K562 (cell line): ENCODE measurements around the gene FILIP1. TPM values are rescaled to one million over a fixed set of nuclear protein-coding genes. Genes with fewer than 3 reads are reported as not detected.

Experiments
- CC2D1A ChIP-seq: fragments of 450-650 bp; IDR thresholded peaks from 2 replicates; pipeline ENCODE4 v1.6.1; 2017; ENCODE audit warnings: mild to moderate bottlenecking
- CEBPG ChIP-seq, 3 experiments: fragments of 200-800 bp in 1 of 3; sonication (Bioruptor generic) in 1 of 3; sonication (generic) in 1 of 3; formaldehyde crosslinking in 1 of 3; IDR thresholded peaks in 2 of 3; conservative IDR thresholded peaks in 1 of 3; 2 replicates each; pipeline versions ENCODE4 v1.6.1 to v1.8.0; 2016 to 2022; ENCODE audit warnings: missing compliant biosample characterization in 2 of 3, missing genetic modification characterization in 2 of 3, mild to moderate bottlenecking in 1 of 3, missing genetic modification reagents in 1 of 3
- CSDE1 ChIP-seq, 2 experiments: fragments of 450-650 bp; IDR thresholded peaks; 2 replicates each; pipeline ENCODE4 v1.6.1; 2016; ENCODE audit warnings: mild to moderate bottlenecking in 1 of 2
- EGR1 ChIP-seq: fragments of 450-650 bp; conservative IDR thresholded peaks from 2 replicates; pipeline ENCODE4 v1.6.1; 2017; ENCODE audit warnings: mild to moderate bottlenecking
- FOXJ2 ChIP-seq: fragments of 200-800 bp; sonication (Bioruptor generic); IDR thresholded peaks from 2 replicates; pipeline ENCODE4 v1.6.1; 2016; ENCODE audit warnings: missing genetic modification characterization, missing compliant biosample characterization
- HNRNPH1 ChIP-seq: fragments of 200-400 bp; formaldehyde crosslinking; optimal IDR thresholded peaks from 2 replicates; pipeline ENCODE3; 2017; ENCODE audit warnings: low read depth, mild to moderate bottlenecking, low read length, moderate library complexity
- KDM5B ChIP-seq: fragments of 200-600 bp; sonication (generic); IDR thresholded peaks from 2 replicates; pipeline ENCODE4 v1.6.1; 2012; ENCODE audit warnings: low read depth, mild to moderate bottlenecking, moderate library complexity, low read length, control low read depth, inconsistent platforms; ENCODE audit not compliant: insufficient replicate concordance
- LCOR ChIP-seq: sonication (generic); formaldehyde crosslinking; IDR thresholded peaks from 2 replicates; pipeline ENCODE4 v1.8.0; 2022; ENCODE audit warnings: mild to moderate bottlenecking, missing genetic modification reagents
- NR2C2 ChIP-seq, 2 experiments: fragments of 200-800 bp in 1 of 2; sonication (Bioruptor generic) in 1 of 2; sonication (generic) in 1 of 2; formaldehyde crosslinking in 1 of 2; IDR thresholded peaks; 2 replicates each; pipeline versions ENCODE4 v1.6.1 to v1.8.0; 2016 to 2022; ENCODE audit warnings: mild to moderate bottlenecking in 1 of 2, missing compliant biosample characterization in 1 of 2, missing genetic modification characterization in 1 of 2, missing genetic modification reagents in 1 of 2
- RBFOX2 ChIP-seq: fragments of 200-400 bp; formaldehyde crosslinking; IDR thresholded peaks from 2 replicates; pipeline ENCODE4 v1.6.1; 2017; ENCODE audit warnings: low read depth, mild to moderate bottlenecking, low read length, moderate library complexity
- RCOR1 ChIP-seq, 2 experiments: IDR thresholded peaks; 2 replicates each; pipeline ENCODE4 v1.6.1; 2012; ENCODE audit warnings: low read depth in 2 of 2, low read length in 2 of 2, borderline replicate concordance in 1 of 2, improper control_type of control experiment in 1 of 2
- SAFB2 ChIP-seq: fragments of 200-400 bp; formaldehyde crosslinking; IDR thresholded peaks from 2 replicates; pipeline ENCODE4 v1.6.1; 2018; ENCODE audit warnings: borderline replicate concordance, low read length, low read depth, moderate library complexity; ENCODE audit not compliant: severe bottlenecking
- SP2 ChIP-seq: IDR thresholded peaks from 2 replicates; pipeline ENCODE4 v1.6.1; 2011; ENCODE audit warnings: mild to moderate bottlenecking, low read depth, low read length, moderate library complexity; ENCODE audit not compliant: poor library complexity, severe bottlenecking; ENCODE audit errors: extremely low read depth
- SREBF2 ChIP-seq: sonication (generic); formaldehyde crosslinking; IDR thresholded peaks from 2 replicates; pipeline ENCODE4 v1.4.0; 2020; ENCODE audit warnings: mild to moderate bottlenecking, missing genetic modification reagents
- TAF1 ChIP-seq: IDR thresholded peaks from 2 replicates; pipeline ENCODE4 v1.6.1; 2011; ENCODE audit warnings: mild to moderate bottlenecking, low read length, moderate library complexity; ENCODE audit not compliant: insufficient read depth, control insufficient read depth, severe bottlenecking; ENCODE audit errors: extremely low read depth
- THRAP3 ChIP-seq: fragments of 450-650 bp; IDR thresholded peaks from 2 replicates; pipeline ENCODE4 v1.6.1; 2016; ENCODE audit warnings: mild to moderate bottlenecking, inconsistent platforms, borderline replicate concordance
- TOE1 ChIP-seq, 2 experiments: fragments of 450-650 bp in 1 of 2; sonication (generic) in 1 of 2; formaldehyde crosslinking in 1 of 2; IDR thresholded peaks; 2 replicates each; pipeline versions ENCODE4 v1.7.1 to v1.8.0; 2016 to 2022; ENCODE audit warnings: borderline replicate concordance in 2 of 2, mild to moderate bottlenecking in 2 of 2, antibody characterized with exemption in 1 of 2, inconsistent platforms in 1 of 2, low read depth in 1 of 2, missing genetic modification reagents in 1 of 2, moderate library complexity in 1 of 2
- TRIM24 ChIP-seq, 2 experiments: fragments of 450-650 bp; IDR thresholded peaks; 2 replicates each; pipeline ENCODE4 v1.6.1; 2016
- ZC3H11A ChIP-seq: IDR thresholded peaks from 2 replicates; pipeline ENCODE4 v1.6.1; 2012; ENCODE audit warnings: low read depth, low read length, improper control_type of control experiment
- ZNF24 ChIP-seq: fragments of 450-650 bp; IDR thresholded peaks from 2 replicates; pipeline ENCODE4 v1.6.1; 2016
- ZNF644 ChIP-seq: fragments of 200-800 bp; sonication (Bioruptor generic); IDR thresholded peaks from 2 replicates; pipeline ENCODE4 v1.6.1; 2016; ENCODE audit warnings: low read depth, missing genetic modification characterization, missing compliant biosample characterization
- ZNF76 ChIP-seq: fragments of 250-450 bp; sonication (Bioruptor Pico); IDR thresholded peaks from 2 replicates; pipeline ENCODE4 v1.4.0; 2020; ENCODE audit warnings: mild to moderate bottlenecking, moderate library complexity, borderline replicate concordance
- ZNF780A ChIP-seq: fragments of 250-450 bp; sonication (Bioruptor Pico); IDR thresholded peaks from 2 replicates; pipeline ENCODE4 v1.5.0; 2021; ENCODE audit warnings: mild to moderate bottlenecking
- polyA plus RNA-seq, 8 experiments: library from polyadenylated mRNA; depleted of rRNA in 4 of 8; stranded (reverse) in 5 of 8; unstranded in 3 of 8; fragments of >200 nt; fragmentation: Nextera tagmentation in 2 of 8; fragmentation: Illumina TruSeq in 1 of 8; extraction: Ambion mirVana in 2 of 8; extraction: Trizol in 1 of 8; gene quantifications; 2 replicates each; pipeline versions ENCODE4 v1.2.1 to v1.2.3, GENCODE V29; 2011 to 2014; ENCODE audit warnings: inconsistent platforms in 1 of 8, missing spikeins in 1 of 8
- total RNA-seq, 7 experiments: library from RNA; depleted of rRNA in 6 of 7; stranded (reverse); fragments of >200 nt in 6 of 7; fragmentation: Illumina TruSeq in 2 of 7; extraction: Trizol in 2 of 7; gene quantifications; 2 replicates each; pipeline versions ENCODE4 v1.2.1 to v1.2.3, GENCODE V29; 2011 to 2021; ENCODE audit warnings: low replicate concordance in 1 of 7
- TF ChIP-seq, protein P1 (sequence below): sonication (generic); formaldehyde crosslinking; IDR thresholded peaks from 2 replicates; pipeline ENCODE4 v1.8.1; 2023; ENCODE audit warnings: mild to moderate bottlenecking, missing genetic modification reagents

Gene FILIP1
- total and polyA plus RNA-seq, 9 of the 15 experiments (the other 6 are each of a cell fraction or from before 2014, with no cell fraction given) = 0.03 to 0.25 (median 0.10) TPM; not detected in 1

- TF ChIP-seq NR2C2 (CRISPR knock-in tag; IDR thresholded peaks at IDR 0.05) (0 out of 2 replicates have a peak, but pooled peaks have one; percentile 34), NR2C2 (tag; IDR thresholded peaks at IDR 0.05) (no peak), THRAP3 (no peak), RBFOX2 (peak; percentile 92), TRIM24 (IDR thresholded peaks at IDR 0.05) (peak in 1 of 2 experiments; percentile 94; a peak in 2 of 4 replicates), HNRNPH1 (no peak), CSDE1 (IDR thresholded peaks at IDR 0.05) (no peak), TOE1 (IDR thresholded peaks at IDR 0.05; ENCODE audit: borderline replicate concordance) (peak; percentile 42; the same call in 1 of the 2 replicates), TOE1 (CRISPR knock-in tag; IDR thresholded peaks at IDR 0.05; ENCODE audit: borderline replicate concordance, low read depth) (no peak), RCOR1 (IDR thresholded peaks at IDR 0.05; ENCODE audit: borderline replicate concordance in 1 of 2, low read depth in 2 of 2, low read length in 2 of 2) (peak in 1 of 2 experiments; percentile 51; a peak in 2 of 4 replicates), SREBF2 (no peak), SAFB2 (no peak), ZNF76 (CRISPR knock-in tag) (no peak), ZNF644 (tag) (no peak), EGR1 (peak; percentile 27; the same call in 1 of the 2 replicates), SP2 (peak; percentile 24), LCOR (CRISPR knock-in tag) (no peak; the same call in 1 of the 2 replicates), TAF1 (peak; percentile 93), KDM5B (peak; percentile 86), FOXJ2 (peak; percentile 39), ZNF24 (no peak), ZC3H11A (no peak), CEBPG (CRISPR knock-in tag; IDR thresholded peaks at IDR 0.05) (no peak), CEBPG (tag; conservative IDR thresholded peaks at IDR 0.05 in 1 of 2, IDR thresholded peaks at IDR 0.05 in 1 of 2) (no peak), ZNF780A (no peak), CC2D1A (peak; percentile 46; the same call in 1 of the 2 replicates)
- TF ChIP-seq, protein P1, sequence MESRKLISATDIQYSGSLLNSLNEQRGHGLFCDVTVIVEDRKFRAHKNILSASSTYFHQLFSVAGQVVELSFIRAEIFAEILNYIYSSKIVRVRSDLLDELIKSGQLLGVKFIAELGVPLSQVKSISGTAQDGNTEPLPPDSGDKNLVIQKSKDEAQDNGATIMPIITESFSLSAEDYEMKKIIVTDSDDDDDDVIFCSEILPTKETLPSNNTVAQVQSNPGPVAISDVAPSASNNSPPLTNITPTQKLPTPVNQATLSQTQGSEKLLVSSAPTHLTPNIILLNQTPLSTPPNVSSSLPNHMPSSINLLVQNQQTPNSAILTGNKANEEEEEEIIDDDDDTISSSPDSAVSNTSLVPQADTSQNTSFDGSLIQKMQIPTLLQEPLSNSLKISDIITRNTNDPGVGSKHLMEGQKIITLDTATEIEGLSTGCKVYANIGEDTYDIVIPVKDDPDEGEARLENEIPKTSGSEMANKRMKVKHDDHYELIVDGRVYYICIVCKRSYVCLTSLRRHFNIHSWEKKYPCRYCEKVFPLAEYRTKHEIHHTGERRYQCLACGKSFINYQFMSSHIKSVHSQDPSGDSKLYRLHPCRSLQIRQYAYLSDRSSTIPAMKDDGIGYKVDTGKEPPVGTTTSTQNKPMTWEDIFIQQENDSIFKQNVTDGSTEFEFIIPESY (CRISPR knock-in tag) = no peak
Observed at GRCh38 chr6:75284632-75285282, 208.8 kb downstream of the FILIP1 start, which contains the start of gene TMEM30A (continued).
